WI38 (cell line): ENCODE measurements around the gene KRTAP4-5.
"Not testable (repeated sequence)": the region's sequence is repeated elsewhere in the genome, so short reads cannot be mapped to it uniquely, and the experiment has no call there.

Experiments
- H3K4me3 ChIP-seq: 2 replicates; pipeline ENCODE4 v1.5.1; 2011; ENCODE audit warnings: low read depth, mild to moderate bottlenecking, control low read depth, low read length
- TF ChIP-seq, protein P1 (sequence below): IDR thresholded peaks from 2 replicates; pipeline ENCODE4 v1.5.1; 2012; ENCODE audit warnings: low read depth, mild to moderate bottlenecking, control low read depth, low read length

Gene KRTAP4-5

GRCh38 chr17:41163828-41164227 lies 14.2 kb upstream of the KRTAP4-5 start:
- H3K4me3 ChIP-seq: no peak overlapping the region
- TF ChIP-seq, protein P1, sequence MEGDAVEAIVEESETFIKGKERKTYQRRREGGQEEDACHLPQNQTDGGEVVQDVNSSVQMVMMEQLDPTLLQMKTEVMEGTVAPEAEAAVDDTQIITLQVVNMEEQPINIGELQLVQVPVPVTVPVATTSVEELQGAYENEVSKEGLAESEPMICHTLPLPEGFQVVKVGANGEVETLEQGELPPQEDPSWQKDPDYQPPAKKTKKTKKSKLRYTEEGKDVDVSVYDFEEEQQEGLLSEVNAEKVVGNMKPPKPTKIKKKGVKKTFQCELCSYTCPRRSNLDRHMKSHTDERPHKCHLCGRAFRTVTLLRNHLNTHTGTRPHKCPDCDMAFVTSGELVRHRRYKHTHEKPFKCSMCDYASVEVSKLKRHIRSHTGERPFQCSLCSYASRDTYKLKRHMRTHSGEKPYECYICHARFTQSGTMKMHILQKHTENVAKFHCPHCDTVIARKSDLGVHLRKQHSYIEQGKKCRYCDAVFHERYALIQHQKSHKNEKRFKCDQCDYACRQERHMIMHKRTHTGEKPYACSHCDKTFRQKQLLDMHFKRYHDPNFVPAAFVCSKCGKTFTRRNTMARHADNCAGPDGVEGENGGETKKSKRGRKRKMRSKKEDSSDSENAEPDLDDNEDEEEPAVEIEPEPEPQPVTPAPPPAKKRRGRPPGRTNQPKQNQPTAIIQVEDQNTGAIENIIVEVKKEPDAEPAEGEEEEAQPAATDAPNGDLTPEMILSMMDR: no peak

GRCh38 chr17:41160648-41161047 lies 11.0 kb upstream of the KRTAP4-5 start, which contains the start of gene KRTAP4-4:
Gene KRTAP4-4, minus strand, starts transcription at chr17:41160748. Its CDS starts 57 bp downstream, at chr17:41160691.
- H3K4me3 ChIP-seq: no peak within 1 kb of the TSS

DNA sequence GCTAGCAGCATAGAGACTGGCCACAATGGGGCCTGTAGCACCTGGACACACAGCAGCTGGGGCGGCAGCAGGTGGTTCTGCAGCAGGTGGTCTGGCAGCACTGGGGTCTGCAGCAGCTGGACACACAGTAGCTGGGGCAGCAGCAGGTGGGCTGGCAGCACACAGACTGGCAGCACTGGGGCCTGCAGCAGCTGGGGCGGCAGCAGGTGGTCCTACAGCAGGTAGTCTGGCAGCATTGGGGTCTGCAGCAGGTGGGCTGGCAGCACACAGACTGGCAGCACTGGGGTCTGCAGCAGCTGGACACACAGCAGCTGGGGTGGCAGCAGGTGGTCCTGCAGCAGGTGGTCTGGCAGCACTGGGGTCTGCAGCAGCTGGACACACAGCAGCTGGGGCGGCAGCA lies 10.6 kb upstream of the KRTAP4-5 start:
- not testable (repeated sequence) for H3K4me3 ChIP-seq

More at GRCh38 chr17:41160648-41161047, 11.0 kb upstream of the KRTAP4-5 start, which contains the start of gene KRTAP4-4:
- TF ChIP-seq, protein P1: no peak

DNA sequence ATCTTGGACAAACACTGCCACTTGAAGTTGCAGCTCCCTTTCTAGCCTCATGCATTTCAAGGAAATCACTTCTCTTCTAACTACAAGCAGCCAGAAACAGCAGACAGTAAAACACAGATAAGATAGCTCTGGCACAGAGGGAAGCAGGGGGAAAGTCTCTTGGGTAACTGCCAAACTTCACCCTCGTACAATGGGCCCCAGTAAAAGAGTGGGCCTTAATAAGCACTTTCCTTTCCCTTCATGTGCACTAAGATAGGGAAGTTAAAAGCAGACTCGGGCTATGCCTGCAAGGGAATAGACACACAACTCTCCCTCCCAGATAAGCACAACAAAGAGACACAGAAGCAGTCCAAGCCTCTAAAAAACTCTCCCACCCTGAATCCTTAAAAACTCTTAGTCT lies 4.2 kb upstream of the KRTAP4-5 start:
- H3K4me3 ChIP-seq: no peak overlapping the region
- TF ChIP-seq, protein P1: no peak

GRCh38 chr17:41151525-41151924 lies 1.9 kb upstream of the KRTAP4-5 start:
- TF ChIP-seq, protein P1: no peak
- no peak overlapping the region for H3K4me3 ChIP-seq

GRCh38 chr17:41150026-41150425 lies 401 bp upstream of the KRTAP4-5 start:
- H3K4me3 ChIP-seq: no peak overlapping the region
- TF ChIP-seq, protein P1: no peak

- H3K4me3 ChIP-seq: not testable (repeated sequence)
Measured at GRCh38 chr17:41148971-41149651, 514 bp downstream of the KRTAP4-5 start.

DNA sequence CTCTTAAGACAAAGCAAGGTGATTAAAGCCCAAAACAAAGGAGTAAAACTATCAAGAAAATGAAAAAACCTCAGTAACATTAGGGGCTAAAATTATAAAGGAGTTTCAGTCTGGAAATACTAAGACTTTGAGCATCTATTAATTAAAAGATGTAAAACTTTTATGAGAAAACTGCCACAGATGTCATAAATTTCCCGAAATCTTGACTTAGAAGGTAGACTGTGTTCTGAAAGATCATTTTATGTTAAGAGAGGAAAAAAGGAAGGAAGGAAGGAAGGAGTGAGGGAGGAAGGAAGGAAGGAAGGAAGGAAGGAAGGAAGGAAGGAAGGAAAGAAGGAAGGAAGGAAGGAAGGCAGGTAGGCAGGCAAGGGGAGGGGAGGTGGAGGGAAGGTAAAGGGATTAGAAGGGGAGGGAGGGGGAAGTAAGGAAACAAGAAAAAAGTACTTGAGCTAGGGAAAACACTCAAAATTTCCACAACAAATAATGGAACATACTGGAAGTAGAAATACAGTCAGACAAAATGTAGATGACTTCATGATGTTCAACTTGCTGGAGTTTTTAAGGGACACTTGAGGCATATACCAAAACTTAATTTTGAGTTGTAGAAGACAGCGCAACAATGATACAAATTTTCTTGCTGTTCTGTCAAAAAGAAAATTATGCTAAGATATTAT lies 2.0 kb downstream of the KRTAP4-5 start:
- H3K4me3 ChIP-seq: no peak overlapping the region
- TF ChIP-seq, protein P1: no peak
